ENCODE results near the gene ZBTB45. TPM values are rescaled to one million over a fixed set of nuclear protein-coding genes. Genes with fewer than 3 reads are reported as not detected.
"Not testable (repeated sequence)": the region's sequence is repeated elsewhere in the genome, so short reads cannot be mapped to it uniquely, and the experiment has no call there.

Gene ZBTB45
- total RNA-seq, 1 donor: 9.9 TPM

GRCh38 chr19:58513694-58514563 lies 5.7 kb downstream of the ZBTB45 start:
- peak overlapping the region; percentile 64 for H3K4me3 ChIP-seq (ENCODE audit: low read depth, low read length)
- peak; percentile 83 for DNase-seq (ENCODE audit: low read depth)
- TF ChIP-seq CTCF (IDR thresholded peaks at IDR 0.05; ENCODE audit: insufficient read depth, low read length): peak; percentile 68

- no peak for TF ChIP-seq CTCF (IDR thresholded peaks at IDR 0.05; ENCODE audit: insufficient read depth, low read length)
- no peak for DNase-seq (ENCODE audit: low read depth)
- no peak overlapping the region for H3K4me3 ChIP-seq (ENCODE audit: low read depth, low read length)
Measured at GRCh38 chr19:58513213-58513693, 6.4 kb downstream of the ZBTB45 start.

- H3K4me3 ChIP-seq (ENCODE audit: low read depth, low read length): no peak within 1 kb of the TSS
- no peak for DNase-seq (ENCODE audit: low read depth)
- no peak for TF ChIP-seq CTCF (IDR thresholded peaks at IDR 0.05; ENCODE audit: insufficient read depth, low read length)
Measured at GRCh38 chr19:58511353-58512208, 8.0 kb downstream of the ZBTB45 start, which contains the start of gene SLC27A5. Gene SLC27A5, minus strand, starts transcription at chr19:58511992. Its CDS starts 37 bp downstream, at chr19:58511955.

GRCh38 chr19:58510084-58510862 lies 9.3 kb downstream of the ZBTB45 start:
- no peak for DNase-seq (ENCODE audit: low read depth)
- TF ChIP-seq CTCF (IDR thresholded peaks at IDR 0.05; ENCODE audit: insufficient read depth, low read length): no peak
- H3K4me3 ChIP-seq (ENCODE audit: low read depth, low read length): no peak overlapping the region

- no peak for TF ChIP-seq CTCF (IDR thresholded peaks at IDR 0.05; ENCODE audit: insufficient read depth, low read length)
- no peak for DNase-seq (ENCODE audit: low read depth)
- H3K4me3 ChIP-seq (ENCODE audit: low read depth, low read length): no peak overlapping the region
Measured at GRCh38 chr19:58509731-58510083, 9.9 kb downstream of the ZBTB45 start.

- not testable (repeated sequence) for DNase-seq (ENCODE audit: low read depth); H3K4me3 ChIP-seq (ENCODE audit: low read depth, low read length)
Measured at GRCh38 chr19:58507602-58508223, 11.9 kb downstream of the ZBTB45 start.

Data from fibroblast of the aortic adventitia (primary cell).